Activated CD8-positive, alpha-beta T cell treated with anti-CD3 and anti-CD28 coated beads for 36 hours (primary cell): ENCODE measurements around the gene LPGAT1. TPM values are rescaled to one million over a fixed set of nuclear protein-coding genes. Genes with fewer than 3 reads are reported as not detected.

Source experiments
- ATAC-seq: fragments of 200-7000 bp; cut with Tn5 transposase; one replicate; pipeline ENCODE4 v1.10.0; 2021; ENCODE audit warnings: mild to moderate bottlenecking, moderate library complexity
- CTCF ChIA-PET: fragments of 350-600 bp; sonication (Branson Sonifier 250); formaldehyde crosslinking; loops from one replicate; lab custom pipeline; 2021; ENCODE audit warnings: antibody characterized with exemption; lab: Charles Lee
- POLR2A ChIA-PET: fragments of 350-600 bp; sonication (Branson Sonifier 250); formaldehyde crosslinking; loops from one replicate; lab custom pipeline; 2021; ENCODE audit warnings: antibody characterized with exemption; lab: Charles Lee
- DNase-seq: peaks from one replicate; pipeline ENCODE4 v3.0.0-alpha.2; 2020
- H3K27ac Mint-ChIP-seq: one replicate; pipeline ENCODE4 v1.8.0; 2021; ENCODE audit warnings: mild to moderate bottlenecking, mixed read lengths
- H3K27me3 Mint-ChIP-seq: one replicate; pipeline ENCODE4 v1.8.0; 2021; ENCODE audit warnings: mixed read lengths
- H3K36me3 Mint-ChIP-seq: one replicate; pipeline ENCODE4 v1.8.0; 2021; ENCODE audit warnings: low read depth, mixed read lengths
- H3K4me1 Mint-ChIP-seq: one replicate; pipeline ENCODE4 v1.8.0; 2021; ENCODE audit warnings: low read depth, mixed read lengths
- H3K4me3 Mint-ChIP-seq: one replicate; pipeline ENCODE4 v1.8.0; 2021; ENCODE audit warnings: mild to moderate bottlenecking, moderate library complexity, mixed read lengths
- H3K9me3 Mint-ChIP-seq: one replicate; pipeline ENCODE4 v1.8.0; 2021; ENCODE audit warnings: mixed read lengths
- intact Hi-C: fragments of 100-400 bp; cut with micrococcal nuclease; formaldehyde crosslinking; loops from one replicate; pipeline ENCODE4 v1.10.0; 2022
- total RNA-seq, 2 experiments: library from RNA; stranded (reverse); gene quantifications; one replicate each; pipeline ENCODE4 v1.2.3, GENCODE V29; 2021
- TF ChIP-seq, protein P1 (sequence below): fragments of 200-600 bp; IDR thresholded peaks from one replicate; pipeline ENCODE4 v1.8.0; 2022; ENCODE audit warnings: antibody characterized with exemption, mild to moderate bottlenecking

The LPGAT1 gene
- total RNA-seq, 2 experiments from 2014 or later, result 16.5 to 16.7 TPM

DNA sequence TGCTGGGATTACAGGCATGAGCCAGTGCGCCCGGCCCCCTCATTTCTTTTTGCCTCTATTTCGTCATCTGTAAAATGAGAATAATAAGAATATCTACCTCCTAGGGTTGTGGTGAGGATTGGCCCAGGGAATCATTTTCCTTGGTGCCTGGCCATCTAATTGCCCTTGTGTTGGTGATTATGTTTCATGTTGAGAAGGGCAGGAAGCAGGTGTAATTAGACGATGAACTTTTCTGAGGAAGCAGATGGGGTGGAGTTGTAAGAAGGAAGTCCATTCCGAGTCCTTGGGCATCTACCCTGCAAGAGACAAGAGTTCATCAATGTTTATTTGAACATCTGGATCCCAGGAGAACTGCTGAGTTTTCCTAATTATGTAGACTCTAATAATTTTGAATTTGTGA is 116.4 kb downstream of the LPGAT1 start:
- peaks cover 4% of the 10 kb centered on the region for H3K9me3 Mint-ChIP-seq
- intact Hi-C loops, result no loop called here
- TF ChIP-seq, protein P1, sequence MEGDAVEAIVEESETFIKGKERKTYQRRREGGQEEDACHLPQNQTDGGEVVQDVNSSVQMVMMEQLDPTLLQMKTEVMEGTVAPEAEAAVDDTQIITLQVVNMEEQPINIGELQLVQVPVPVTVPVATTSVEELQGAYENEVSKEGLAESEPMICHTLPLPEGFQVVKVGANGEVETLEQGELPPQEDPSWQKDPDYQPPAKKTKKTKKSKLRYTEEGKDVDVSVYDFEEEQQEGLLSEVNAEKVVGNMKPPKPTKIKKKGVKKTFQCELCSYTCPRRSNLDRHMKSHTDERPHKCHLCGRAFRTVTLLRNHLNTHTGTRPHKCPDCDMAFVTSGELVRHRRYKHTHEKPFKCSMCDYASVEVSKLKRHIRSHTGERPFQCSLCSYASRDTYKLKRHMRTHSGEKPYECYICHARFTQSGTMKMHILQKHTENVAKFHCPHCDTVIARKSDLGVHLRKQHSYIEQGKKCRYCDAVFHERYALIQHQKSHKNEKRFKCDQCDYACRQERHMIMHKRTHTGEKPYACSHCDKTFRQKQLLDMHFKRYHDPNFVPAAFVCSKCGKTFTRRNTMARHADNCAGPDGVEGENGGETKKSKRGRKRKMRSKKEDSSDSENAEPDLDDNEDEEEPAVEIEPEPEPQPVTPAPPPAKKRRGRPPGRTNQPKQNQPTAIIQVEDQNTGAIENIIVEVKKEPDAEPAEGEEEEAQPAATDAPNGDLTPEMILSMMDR, result no peak
- H3K27ac Mint-ChIP-seq, result no peak overlapping the region
- H3K36me3 Mint-ChIP-seq, result no peaks in the 10 kb centered on the region
- no peaks in the 10 kb centered on the region for H3K4me1 Mint-ChIP-seq
- H3K27me3 Mint-ChIP-seq, result no peaks in the 10 kb centered on the region
- H3K4me3 Mint-ChIP-seq, result no peak overlapping the region
- ATAC-seq (no peak), DNase-seq (no peak)
- ChIA-PET CTCF (no interaction called here), POLR2A (no interaction called here)

DNA sequence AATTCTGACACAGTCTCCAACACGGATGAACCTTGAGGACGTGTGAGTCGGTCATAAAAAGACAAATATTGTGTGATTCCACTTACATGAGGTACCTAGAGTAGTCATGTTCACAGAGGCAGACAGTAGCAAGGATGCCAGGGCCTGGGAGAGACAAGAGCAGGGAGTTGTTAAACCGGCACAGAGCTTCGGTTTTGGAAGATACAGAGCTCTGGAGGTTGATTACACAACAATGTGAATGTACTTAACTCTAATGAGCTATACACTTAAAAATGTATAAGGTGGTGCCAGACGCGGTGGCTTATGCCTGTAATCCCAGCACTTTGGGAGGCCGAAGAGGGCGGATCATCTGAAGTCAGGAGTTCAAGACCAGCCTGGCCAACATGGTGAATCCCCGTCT is 117.3 kb downstream of the LPGAT1 start:
- POLR2A ChIA-PET, result no interaction called here
- intact Hi-C loops, result no loop called here
- H3K27me3 Mint-ChIP-seq, result no peaks in the 10 kb centered on the region
- no peak for DNase-seq
- TF ChIP-seq, protein P1, result no peak
- no peaks in the 10 kb centered on the region for H3K36me3 Mint-ChIP-seq
- ATAC-seq, result no peak
- peaks cover 4% of the 10 kb centered on the region for H3K9me3 Mint-ChIP-seq
- no peaks in the 10 kb centered on the region for H3K4me1 Mint-ChIP-seq
- CTCF ChIA-PET, result interaction anchor here (1.1 kb wide), 1 partner anchor 14 kb away, joined by 3 read pairs; no protein-coding TSS in a partner anchor
- no peak overlapping the region for H3K4me3 Mint-ChIP-seq
- no peak overlapping the region for H3K27ac Mint-ChIP-seq

DNA sequence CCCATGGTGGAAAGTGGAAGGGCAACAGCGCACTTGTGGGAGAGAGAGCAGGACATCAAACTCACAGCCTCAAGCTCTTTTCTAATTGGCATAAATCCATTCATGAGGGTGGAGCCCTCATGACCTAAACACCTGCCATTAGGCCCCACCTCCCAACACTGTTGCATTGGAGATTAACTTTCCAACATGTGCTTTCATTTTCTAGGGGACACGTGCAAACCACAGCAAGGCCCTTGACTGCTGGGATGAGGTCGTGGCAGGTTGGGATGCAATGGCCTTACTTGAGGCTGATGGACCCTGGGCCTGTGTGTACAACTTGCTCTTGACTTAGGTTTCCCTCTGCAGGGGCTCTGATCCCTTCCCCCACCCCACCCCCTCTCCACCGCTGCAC is 119.3 kb downstream of the LPGAT1 start:
- no peak for DNase-seq
- CTCF ChIA-PET, result interaction anchor here (3.7 kb wide), 1 partner anchor 12 kb away, joined by 29 read pairs; no protein-coding TSS in a partner anchor
- POLR2A ChIA-PET, result interaction anchor here (0.9 kb wide), 1 partner anchor 19 kb away, joined by 3 read pairs; no protein-coding TSS in a partner anchor
- no peaks in the 10 kb centered on the region for H3K9me3 Mint-ChIP-seq
- no peaks in the 10 kb centered on the region for H3K27me3 Mint-ChIP-seq
- no peak overlapping the region for H3K27ac Mint-ChIP-seq
- no peaks in the 10 kb centered on the region for H3K4me1 Mint-ChIP-seq
- TF ChIP-seq, protein P1, result no peak
- H3K36me3 Mint-ChIP-seq, result no peaks in the 10 kb centered on the region
- no peak for ATAC-seq
- intact Hi-C loops, result no loop called here
- H3K4me3 Mint-ChIP-seq, result no peak overlapping the region

DNA sequence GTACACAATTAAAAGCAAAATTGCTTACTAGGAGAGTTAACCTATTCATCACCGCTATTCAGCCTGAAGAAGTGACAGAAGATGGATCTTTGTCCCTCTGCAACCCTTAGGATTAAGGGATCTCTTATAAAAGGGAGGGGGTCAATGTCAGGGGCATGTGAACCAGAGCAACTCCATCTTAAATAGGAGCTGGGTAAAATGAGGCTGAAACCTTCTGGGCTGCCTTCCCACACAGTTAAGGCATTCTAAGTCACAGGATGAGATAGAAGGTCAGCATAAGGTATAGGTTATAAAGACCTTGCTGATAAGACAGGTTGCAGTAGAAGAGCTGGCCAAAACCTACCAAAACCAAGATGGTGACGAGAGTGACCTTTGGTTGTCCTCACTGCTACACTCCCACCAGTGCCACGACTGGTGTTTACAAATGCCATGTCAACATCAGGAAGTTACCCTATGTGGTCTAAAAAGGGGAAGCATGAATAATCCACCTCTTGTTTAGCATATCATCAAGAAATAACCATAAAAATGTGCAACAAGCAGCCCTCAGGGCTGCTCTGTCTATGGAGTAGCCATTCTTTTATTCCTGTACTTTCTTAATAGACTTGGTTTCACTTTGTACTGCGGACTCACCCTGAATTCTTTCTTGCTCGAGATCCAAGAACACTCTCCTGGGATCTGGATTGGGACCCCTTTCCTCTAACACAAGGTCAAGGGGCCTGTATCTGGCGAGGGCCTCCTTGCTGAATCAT is 119.8 kb downstream of the LPGAT1 start:
- H3K4me1 Mint-ChIP-seq, result no peaks in the 10 kb centered on the region
- no peaks in the 10 kb centered on the region for H3K36me3 Mint-ChIP-seq
- DNase-seq, result no peak
- no peaks in the 10 kb centered on the region for H3K27me3 Mint-ChIP-seq
- POLR2A ChIA-PET, result no interaction called here
- TF ChIP-seq, protein P1, result no peak
- H3K9me3 Mint-ChIP-seq, result no peaks in the 10 kb centered on the region
- CTCF ChIA-PET, result interaction anchor here (3.7 kb wide), 1 partner anchor 12 kb away, joined by 29 read pairs; no protein-coding TSS in a partner anchor
- H3K27ac Mint-ChIP-seq, result no peak overlapping the region
- intact Hi-C loops, result no loop called here
- no peak overlapping the region for H3K4me3 Mint-ChIP-seq
- ATAC-seq, result no peak

DNA sequence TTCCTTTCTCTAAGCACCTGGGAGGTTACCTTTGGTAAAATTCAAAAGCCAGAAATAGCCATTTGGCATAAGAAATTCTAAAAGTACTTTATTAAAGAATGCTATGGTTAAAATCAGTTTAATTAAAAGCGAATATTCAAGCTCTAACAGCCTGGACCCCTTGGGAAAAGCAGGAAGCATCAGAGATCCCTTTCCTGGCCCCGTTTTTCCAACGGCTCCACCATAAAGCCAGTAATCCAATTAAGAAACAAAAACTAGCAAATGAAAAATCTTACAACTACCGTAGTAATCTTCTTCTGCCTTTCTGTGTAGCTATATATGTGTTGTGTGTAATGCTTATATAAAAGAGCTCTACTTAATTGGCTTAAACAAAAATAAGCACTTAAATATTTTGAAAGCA is 121.6 kb downstream of the LPGAT1 start:
- no peak for ATAC-seq
- Mint-ChIP-seq H3K4me1 (no peaks in the 10 kb centered on the region), H3K27ac (no peak overlapping the region), H3K9me3 (no peaks in the 10 kb centered on the region), H3K27me3 (no peaks in the 10 kb centered on the region), H3K36me3 (no peaks in the 10 kb centered on the region), H3K4me3 (no peak overlapping the region)
- ChIA-PET CTCF (interaction anchor here (1.3 to 3.7 kb wide), 3 partner anchors 9 to 747 kb away, joined by 3 to 29 read pairs (median 5); no protein-coding TSS in a partner anchor), POLR2A (no interaction called here)
- TF ChIP-seq, protein P1, result no peak
- intact Hi-C loops, result no loop called here
- no peak for DNase-seq
